ENCODE data around the gene CYP26B1. TPM values are rescaled to one million over a fixed set of nuclear protein-coding genes. Genes with fewer than 3 reads are reported as not detected.

Gene CYP26B1
- total RNA-seq, 1 experiment from 2014 or later = 1.7 TPM

DNA sequence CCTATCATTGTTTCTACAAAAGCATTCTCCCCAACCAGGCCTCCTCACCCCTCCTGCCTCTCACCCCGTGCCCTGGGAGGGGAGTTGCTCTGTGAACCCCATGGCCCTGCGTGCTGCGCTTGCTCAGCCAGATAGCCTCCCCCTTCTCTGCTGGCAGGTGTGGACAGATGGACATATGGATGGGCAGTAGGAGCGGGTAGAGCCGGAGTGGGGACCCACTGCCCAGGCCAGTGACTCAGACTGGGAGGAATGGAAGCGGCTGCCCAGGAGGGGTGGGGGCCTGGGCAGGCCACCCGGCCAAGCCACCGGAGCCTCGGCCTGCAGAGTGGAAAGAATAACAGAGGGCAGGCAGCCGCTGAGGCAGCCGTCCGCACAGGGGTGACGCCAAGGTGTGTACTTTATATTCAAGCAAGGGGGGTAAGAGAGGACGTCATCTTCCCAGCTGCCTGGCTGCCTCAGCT, 8.7 kb downstream of the CYP26B1 start:
- TF ChIP-seq, protein P1, sequence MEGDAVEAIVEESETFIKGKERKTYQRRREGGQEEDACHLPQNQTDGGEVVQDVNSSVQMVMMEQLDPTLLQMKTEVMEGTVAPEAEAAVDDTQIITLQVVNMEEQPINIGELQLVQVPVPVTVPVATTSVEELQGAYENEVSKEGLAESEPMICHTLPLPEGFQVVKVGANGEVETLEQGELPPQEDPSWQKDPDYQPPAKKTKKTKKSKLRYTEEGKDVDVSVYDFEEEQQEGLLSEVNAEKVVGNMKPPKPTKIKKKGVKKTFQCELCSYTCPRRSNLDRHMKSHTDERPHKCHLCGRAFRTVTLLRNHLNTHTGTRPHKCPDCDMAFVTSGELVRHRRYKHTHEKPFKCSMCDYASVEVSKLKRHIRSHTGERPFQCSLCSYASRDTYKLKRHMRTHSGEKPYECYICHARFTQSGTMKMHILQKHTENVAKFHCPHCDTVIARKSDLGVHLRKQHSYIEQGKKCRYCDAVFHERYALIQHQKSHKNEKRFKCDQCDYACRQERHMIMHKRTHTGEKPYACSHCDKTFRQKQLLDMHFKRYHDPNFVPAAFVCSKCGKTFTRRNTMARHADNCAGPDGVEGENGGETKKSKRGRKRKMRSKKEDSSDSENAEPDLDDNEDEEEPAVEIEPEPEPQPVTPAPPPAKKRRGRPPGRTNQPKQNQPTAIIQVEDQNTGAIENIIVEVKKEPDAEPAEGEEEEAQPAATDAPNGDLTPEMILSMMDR (IDR thresholded peaks at IDR 0.05; ENCODE audit: insufficient read depth in 1 of 2, low read depth in 1 of 2, low read length in 1 of 2, severe bottlenecking in 1 of 2, unreplicated experiment in 1 of 2) = no peak
- Mint-ChIP-seq H3K4me3 (ENCODE audit: unreplicated experiment) (no peak overlapping the region), H3K27me3 (ENCODE audit: insufficient read depth, unreplicated experiment) (no peaks in the 10 kb centered on the region), H3K4me1 (ENCODE audit: low read depth, unreplicated experiment) (peaks cover 7% of the 10 kb centered on the region), H3K27ac (ENCODE audit: unreplicated experiment) (no peak overlapping the region), H3K9me3 (ENCODE audit: unreplicated experiment) (no peaks in the 10 kb centered on the region), H3K36me3 (ENCODE audit: insufficient read depth, unreplicated experiment) (no peaks in the 10 kb centered on the region)
- DNase-seq = peak in 1 of 2 experiments; percentile 31
- ChIA-PET POLR2A (no interaction called here), CTCF (no interaction called here)
- no peaks in the 10 kb centered on the region for H3K36me3 ChIP-seq (ENCODE audit: control insufficient read depth, insufficient read depth, low read length)
- H3K27me3 ChIP-seq (replicated peaks; ENCODE audit: control insufficient read depth, insufficient read depth, low read length) = no peaks in the 10 kb centered on the region
- peaks cover 14% of the 10 kb centered on the region for H3K4me1 ChIP-seq
- no peak overlapping the region for H3K4me3 ChIP-seq (ENCODE audit: low read depth, low read length)
- intact Hi-C loops (cut with micrococcal nuclease; ENCODE audit: unreplicated experiment) = no loop called here
- BruUV-seq (replicated peaks) = no TSS peak
- no peaks in the 10 kb centered on the region for H3K9me3 ChIP-seq

DNA sequence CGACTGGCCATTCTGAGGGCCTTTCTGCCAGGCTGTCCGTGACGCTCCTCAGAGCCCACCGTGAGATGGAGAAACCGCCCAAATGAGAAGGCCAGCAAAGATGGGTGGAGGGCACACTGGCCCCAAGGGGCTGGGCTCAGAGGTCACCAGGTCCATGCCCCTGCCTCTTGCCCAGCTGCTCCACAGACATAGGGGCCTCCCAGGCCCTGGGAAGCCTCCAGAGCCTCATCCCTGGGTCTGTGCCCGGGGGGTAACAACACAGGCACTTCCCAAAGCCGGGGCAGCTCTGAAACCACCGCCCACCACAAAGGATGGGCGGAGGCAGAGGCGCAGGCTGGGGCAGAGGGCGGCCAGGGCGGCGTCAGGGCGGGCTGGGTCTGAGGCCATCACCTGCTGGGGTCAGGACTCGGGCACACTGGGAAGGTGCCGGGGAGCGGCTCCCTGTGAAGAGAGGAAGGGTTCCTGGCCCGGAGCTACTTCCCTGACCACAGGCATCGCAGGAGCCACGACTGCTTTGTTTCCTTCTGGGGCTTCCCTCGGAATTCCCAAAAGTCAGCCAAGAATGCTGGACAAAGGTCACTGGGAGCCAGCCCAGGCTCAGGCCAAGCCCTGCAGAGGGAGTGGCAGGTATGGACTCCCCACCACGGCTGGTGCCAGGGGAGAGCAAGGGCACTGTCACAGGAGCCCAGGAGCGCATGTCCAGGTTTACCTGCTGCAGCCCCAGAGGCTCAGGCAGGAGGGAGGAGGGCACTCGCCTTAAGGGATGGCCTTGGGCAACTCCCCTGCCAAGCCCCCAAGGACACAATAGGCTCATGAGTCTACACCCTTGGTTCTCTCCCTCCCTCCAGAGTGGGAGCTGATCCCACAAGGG, 9.4 kb downstream of the CYP26B1 start:
- intact Hi-C loops (cut with micrococcal nuclease; ENCODE audit: unreplicated experiment) = no loop called here
- TF ChIP-seq, protein P1 (IDR thresholded peaks at IDR 0.05; ENCODE audit: insufficient read depth in 1 of 2, low read depth in 1 of 2, low read length in 1 of 2, severe bottlenecking in 1 of 2, unreplicated experiment in 1 of 2) = no peak
- POLR2A ChIA-PET = no interaction called here
- H3K27me3 Mint-ChIP-seq (ENCODE audit: insufficient read depth, unreplicated experiment) = no peaks in the 10 kb centered on the region
- H3K27ac Mint-ChIP-seq (ENCODE audit: unreplicated experiment) = no peak overlapping the region
- H3K36me3 Mint-ChIP-seq (ENCODE audit: insufficient read depth, unreplicated experiment) = no peaks in the 10 kb centered on the region
- DNase-seq = peak in 1 of 2 experiments; percentile 48
- CTCF ChIA-PET = no interaction called here
- no peak overlapping the region for H3K4me3 ChIP-seq (ENCODE audit: low read depth, low read length)
- H3K27me3 ChIP-seq (replicated peaks; ENCODE audit: control insufficient read depth, insufficient read depth, low read length) = no peaks in the 10 kb centered on the region
- no peaks in the 10 kb centered on the region for H3K36me3 ChIP-seq (ENCODE audit: control insufficient read depth, insufficient read depth, low read length)
- peaks cover 7% of the 10 kb centered on the region for H3K4me1 Mint-ChIP-seq (ENCODE audit: low read depth, unreplicated experiment)
- H3K4me1 ChIP-seq = peaks cover 14% of the 10 kb centered on the region
- H3K4me3 Mint-ChIP-seq (ENCODE audit: unreplicated experiment) = no peak overlapping the region
- BruUV-seq (replicated peaks) = no TSS peak
- H3K9me3 Mint-ChIP-seq (ENCODE audit: unreplicated experiment) = no peaks in the 10 kb centered on the region
- H3K9me3 ChIP-seq = no peaks in the 10 kb centered on the region

DNA sequence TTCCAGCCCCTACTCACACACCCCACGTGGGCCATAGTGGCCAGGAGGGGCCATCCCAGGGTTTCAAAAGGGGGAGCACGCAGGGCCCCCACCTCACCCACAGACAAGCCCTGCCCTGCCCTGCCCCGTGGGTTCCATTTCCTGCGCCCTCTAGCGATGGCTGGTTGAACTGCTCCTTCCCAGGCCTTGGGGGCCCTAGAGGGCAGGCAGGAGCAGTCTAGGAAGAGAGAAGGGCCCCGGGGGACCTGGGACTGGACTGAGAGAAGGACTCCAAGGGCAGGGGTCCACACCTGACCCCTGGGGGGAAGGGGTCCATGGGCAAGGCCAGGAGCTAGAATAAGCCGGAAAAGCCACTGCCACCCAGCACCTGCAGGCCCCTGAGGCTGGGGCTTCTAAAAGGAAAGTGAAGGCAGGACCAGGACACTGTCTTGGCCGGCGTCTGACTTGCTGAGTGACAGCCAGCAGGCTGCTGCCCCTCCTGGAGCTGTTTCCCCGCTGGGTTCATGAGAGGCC, 10.1 kb downstream of the CYP26B1 start:
- Histone ChIP-seq H3K36me3 (ENCODE audit: control insufficient read depth, insufficient read depth, low read length) (no peaks in the 10 kb centered on the region), H3K27me3 (replicated peaks; ENCODE audit: control insufficient read depth, insufficient read depth, low read length) (no peaks in the 10 kb centered on the region), H3K9me3 (no peaks in the 10 kb centered on the region), H3K4me3 (ENCODE audit: low read depth, low read length) (no peak overlapping the region), H3K4me1 (peaks cover 14% of the 10 kb centered on the region)
- ChIA-PET CTCF (no interaction called here), POLR2A (no interaction called here)
- no TSS peak for BruUV-seq (replicated peaks)
- peaks cover 7% of the 10 kb centered on the region for H3K4me1 Mint-ChIP-seq (ENCODE audit: low read depth, unreplicated experiment)
- H3K9me3 Mint-ChIP-seq (ENCODE audit: unreplicated experiment) = no peaks in the 10 kb centered on the region
- no peaks in the 10 kb centered on the region for H3K27me3 Mint-ChIP-seq (ENCODE audit: insufficient read depth, unreplicated experiment)
- TF ChIP-seq, protein P1 (IDR thresholded peaks at IDR 0.05; ENCODE audit: insufficient read depth in 1 of 2, low read depth in 1 of 2, low read length in 1 of 2, severe bottlenecking in 1 of 2, unreplicated experiment in 1 of 2) = peak; percentile 94 to 96
- H3K27ac Mint-ChIP-seq (ENCODE audit: unreplicated experiment) = no peak overlapping the region
- no peak overlapping the region for H3K4me3 Mint-ChIP-seq (ENCODE audit: unreplicated experiment)
- intact Hi-C loops (cut with micrococcal nuclease; ENCODE audit: unreplicated experiment) = no loop called here
- H3K36me3 Mint-ChIP-seq (ENCODE audit: insufficient read depth, unreplicated experiment) = no peaks in the 10 kb centered on the region
- peak; percentile 59 to 82 for DNase-seq
